ENCODE results near the gene ASAP2.
"Not testable (repeated sequence)": the region's sequence is repeated elsewhere in the genome, so short reads cannot be mapped to it uniquely, and the experiment has no call there.

The ASAP2 gene

GRCh38 chr2:9212661-9213411 lies 6.2 kb downstream of the ASAP2 start:
- no peak for DNase-seq (ENCODE audit: low read depth)

GRCh38 chr2:9213477-9214051 lies 7.0 kb downstream of the ASAP2 start:
- no peak for DNase-seq (ENCODE audit: low read depth)

DNA sequence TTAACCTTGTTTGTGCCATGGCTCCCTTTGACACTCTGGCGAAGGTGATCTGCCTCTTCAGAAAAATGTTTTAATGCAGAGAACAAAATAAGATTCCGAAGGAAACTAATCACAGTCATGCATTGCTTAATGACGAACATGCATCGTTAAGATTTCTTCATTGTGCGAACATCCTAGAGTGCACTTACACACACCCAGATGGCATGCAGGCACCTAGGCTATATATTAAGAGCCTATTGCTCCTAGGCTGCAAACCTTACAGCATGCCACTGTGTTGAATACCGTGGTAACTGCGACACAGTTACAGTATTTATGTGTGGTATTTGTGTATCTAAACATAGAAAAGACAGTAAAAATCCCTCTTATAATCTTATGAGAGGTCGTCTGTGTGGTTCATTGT lies 8.3 kb downstream of the ASAP2 start:
- no peak for DNase-seq (ENCODE audit: low read depth)

GRCh38 chr2:9215680-9216079 lies 9.1 kb downstream of the ASAP2 start:
- DNase-seq (ENCODE audit: low read depth) = no peak

- not testable (repeated sequence) for DNase-seq (ENCODE audit: low read depth)
Measured at GRCh38 chr2:9216143-9216542, 9.5 kb downstream of the ASAP2 start.

- DNase-seq (ENCODE audit: low read depth) = no peak
Measured at GRCh38 chr2:9217838-9218770, 11.5 kb downstream of the ASAP2 start.

- no peak for DNase-seq (ENCODE audit: low read depth)
Measured at GRCh38 chr2:9219027-9219445, 12.4 kb downstream of the ASAP2 start.

GRCh38 chr2:9220201-9220600 lies 13.6 kb downstream of the ASAP2 start:
- DNase-seq (ENCODE audit: low read depth) = no peak

DNA sequence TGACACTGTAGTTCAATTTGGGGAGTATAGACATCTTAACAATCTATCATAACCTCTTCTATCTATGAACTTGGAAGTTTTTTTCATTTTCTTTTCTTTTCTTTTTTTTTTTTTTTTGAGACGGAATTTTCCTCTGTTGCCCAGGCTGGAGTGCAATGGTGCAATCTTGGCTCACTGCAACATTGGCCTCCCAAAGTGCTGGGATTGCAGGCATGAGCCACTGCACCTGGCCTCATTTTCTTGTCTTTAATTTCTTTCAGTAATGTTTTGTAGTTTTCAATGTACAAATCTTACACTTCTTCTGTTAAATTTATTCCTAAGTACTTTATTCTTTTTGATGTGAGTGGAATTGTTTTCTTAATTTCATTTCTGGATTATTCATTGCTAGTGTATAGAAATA lies 14.6 kb downstream of the ASAP2 start:
- DNase-seq (ENCODE audit: low read depth) = no peak

GRCh38 chr2:9222239-9222892 lies 15.8 kb downstream of the ASAP2 start:
- DNase-seq (ENCODE audit: low read depth) = no peak

- no peak for DNase-seq (ENCODE audit: low read depth)
Measured at GRCh38 chr2:9222893-9223287, 16.3 kb downstream of the ASAP2 start.

DNA sequence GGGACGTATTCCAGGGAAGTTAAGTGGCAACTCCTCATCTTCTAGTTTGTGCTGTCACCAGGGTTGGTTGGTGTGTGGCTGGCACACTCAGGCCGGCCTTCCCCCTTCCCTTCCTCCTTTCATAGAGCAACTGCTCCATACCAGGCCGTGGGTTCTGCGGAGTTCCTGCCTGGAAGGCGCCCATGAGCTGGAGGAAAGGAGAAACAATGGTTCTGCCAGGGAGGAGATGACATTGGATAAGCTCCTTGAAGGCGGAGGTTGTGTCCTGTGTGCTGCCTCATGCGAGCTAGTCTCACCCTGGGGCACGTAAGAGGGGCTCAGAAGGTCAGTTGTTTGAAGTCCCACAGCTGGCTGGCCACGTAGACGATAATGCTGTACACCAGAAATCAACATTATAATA lies 19.2 kb downstream of the ASAP2 start:
- DNase-seq (ENCODE audit: low read depth) = no peak

DNA sequence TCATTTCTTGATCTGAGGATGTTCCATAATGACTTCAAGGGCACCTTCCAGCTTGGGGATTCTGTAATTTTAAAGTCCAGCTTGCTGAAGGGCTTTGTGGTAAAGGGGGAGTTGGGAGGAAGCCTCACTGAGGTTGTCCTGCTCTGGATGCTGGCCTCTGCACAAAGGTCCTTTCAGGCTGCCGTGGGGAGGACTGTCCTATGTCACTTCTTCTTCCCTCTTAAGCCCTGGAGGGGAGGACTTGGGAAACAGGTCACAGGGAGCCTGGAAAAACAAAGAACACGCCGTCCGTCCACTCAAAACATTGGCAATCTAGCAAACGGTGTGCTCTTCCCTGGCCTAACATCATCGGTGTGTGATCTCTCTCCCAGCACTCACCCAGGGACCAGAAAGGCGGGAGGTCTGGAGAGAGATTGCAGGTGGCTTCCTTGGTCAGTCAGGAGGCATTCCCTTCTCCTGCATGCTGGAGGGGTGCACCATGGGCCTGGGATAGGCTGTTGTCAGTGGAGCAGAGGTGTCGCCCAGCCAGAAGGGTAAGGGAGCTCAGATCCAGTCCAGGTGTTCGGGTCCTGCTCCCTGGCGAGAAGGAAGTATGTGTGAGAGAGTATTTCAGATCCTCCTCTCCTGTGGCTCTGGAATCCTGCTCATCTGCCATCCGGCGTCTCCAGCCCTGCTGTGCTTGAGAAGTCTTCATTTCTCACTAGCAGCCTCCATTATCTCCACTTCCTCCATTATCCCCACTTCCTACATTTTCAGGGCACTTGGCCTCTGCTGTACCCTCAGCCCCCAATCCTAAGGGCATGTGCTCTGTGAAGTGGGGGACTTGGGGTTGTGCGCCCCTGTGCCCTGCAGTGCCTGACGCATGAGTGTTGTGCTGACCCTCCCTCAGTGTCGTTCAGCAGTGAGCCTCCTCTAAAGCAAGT lies 20.1 kb downstream of the ASAP2 start:
- no peak for DNase-seq (ENCODE audit: low read depth)

DNA sequence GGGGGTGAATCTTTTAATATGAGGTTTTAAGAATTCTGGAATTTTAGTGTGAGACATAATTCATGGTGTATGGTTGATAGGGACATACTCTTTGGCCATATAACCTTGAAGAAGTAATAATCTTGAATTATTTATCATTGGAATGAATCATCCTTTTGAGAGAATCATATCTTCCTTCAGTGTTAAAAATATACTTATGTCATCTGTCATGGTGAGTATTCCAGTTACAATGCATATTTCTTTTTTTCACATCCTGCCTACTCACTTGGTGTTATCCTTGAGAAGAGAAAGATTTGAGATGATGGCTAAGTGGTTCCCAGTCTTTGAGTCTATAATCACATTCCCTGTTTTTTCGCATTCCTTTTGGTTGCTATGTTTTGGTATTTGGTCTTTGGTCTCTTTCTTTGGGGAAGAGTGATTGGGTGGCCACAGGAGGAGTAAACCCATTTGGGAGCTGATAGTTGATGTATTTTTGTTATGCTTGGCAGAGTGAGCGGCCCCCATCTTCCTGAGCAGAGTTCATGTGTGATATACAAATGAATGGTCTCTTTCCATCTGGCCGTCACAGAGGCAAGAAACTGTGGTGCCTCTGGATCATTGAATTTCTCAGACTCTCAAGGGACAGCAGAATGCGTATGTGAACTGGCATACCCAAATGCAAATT lies 21.6 kb downstream of the ASAP2 start:
- DNase-seq (ENCODE audit: low read depth) = no peak

- no peak for DNase-seq (ENCODE audit: low read depth)
Measured at GRCh38 chr2:9228781-9229469, 22.3 kb downstream of the ASAP2 start.

DNA sequence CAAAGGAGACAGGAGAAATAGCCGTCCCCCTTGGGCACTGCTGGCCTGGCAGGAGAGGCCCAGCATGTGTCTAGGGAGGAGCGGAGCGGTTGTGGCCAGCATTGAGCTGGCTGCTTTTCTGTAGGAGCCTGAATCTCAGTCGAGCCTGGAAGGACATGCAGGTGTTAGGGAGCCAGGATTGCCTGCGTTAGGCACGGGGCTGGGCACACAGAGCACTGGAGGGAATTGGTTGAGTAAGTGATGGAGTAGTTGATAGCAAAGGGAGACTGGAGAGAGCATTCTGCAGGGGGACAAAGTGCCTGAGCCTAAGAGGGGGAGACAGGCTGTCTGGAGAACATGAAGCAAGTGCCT lies 22.8 kb downstream of the ASAP2 start:
- DNase-seq (ENCODE audit: low read depth) = no peak

GRCh38 chr2:9230051-9230802 lies 23.6 kb downstream of the ASAP2 start:
- DNase-seq (ENCODE audit: low read depth) = no peak

DNA sequence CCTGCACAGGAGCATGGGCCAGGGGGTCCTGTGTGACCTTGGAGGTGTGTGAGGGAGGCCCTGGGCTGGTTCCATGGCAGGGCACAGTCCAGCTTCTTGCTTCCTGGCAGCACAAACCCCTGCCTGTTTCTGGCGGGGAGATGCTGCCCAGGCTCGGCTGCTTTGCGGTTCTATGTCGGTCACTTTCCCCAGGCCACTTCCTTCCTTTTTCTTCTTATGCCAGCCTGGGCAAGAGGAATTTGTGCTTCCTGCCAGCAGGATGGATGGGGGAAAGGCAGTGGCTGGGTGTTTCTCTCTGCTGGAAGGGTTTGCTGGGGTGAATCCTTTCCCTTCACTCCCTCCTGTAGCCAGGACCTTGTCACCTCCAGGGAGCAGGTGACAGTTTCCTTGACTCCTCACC lies 24.3 kb downstream of the ASAP2 start:
- no peak for DNase-seq (ENCODE audit: low read depth)
